ENCODE measurements around the gene NR2F6. TPM values are rescaled to one million over a fixed set of nuclear protein-coding genes. Genes with fewer than 3 reads are reported as not detected.

The NR2F6 gene
- total RNA-seq, 4 donors from 2014 or later: 57.2 to 119 (median 83.6) TPM

GRCh38 chr19:17235300-17235970, 10.3 kb downstream of the NR2F6 start:
- intact Hi-C loops (cut with DNase I; ENCODE audit: low total_unique reads): no loop called here
- no peak for TF ChIP-seq POLR2A (IDR thresholded peaks at IDR 0.05)
- no peak for TF ChIP-seq CTCF (IDR thresholded peaks at IDR 0.05)
- WGBS, 2 donors: 30 to 37% methylated on average over 7 to 18 of the region's 80 CpGs
- no peak for DNase-seq (ENCODE audit: low spot score in 2 of 2)
- H3K4me3 ChIP-seq (ENCODE audit: low read depth, poor library complexity, severe bottlenecking): no peak overlapping the region

GRCh38 chr19:17234911-17235299, 10.8 kb downstream of the NR2F6 start:
- 23 to 35% methylated on average over 10 to 11 of the region's 11 CpGs for WGBS, 2 donors
- no peak overlapping the region for H3K4me3 ChIP-seq (ENCODE audit: low read depth, poor library complexity, severe bottlenecking)
- no peak for TF ChIP-seq CTCF (IDR thresholded peaks at IDR 0.05)
- no peak for TF ChIP-seq POLR2A (IDR thresholded peaks at IDR 0.05)
- intact Hi-C loops (cut with DNase I; ENCODE audit: low total_unique reads): no loop called here
- DNase-seq (ENCODE audit: low spot score in 2 of 2): no peak

GRCh38 chr19:17232258-17232657, 13.5 kb downstream of the NR2F6 start:
- TF ChIP-seq POLR2A (IDR thresholded peaks at IDR 0.05) (no peak), CTCF (IDR thresholded peaks at IDR 0.05) (no peak)
- 89 to 94% methylated on average over 25 of the region's 25 CpGs for whole genome bisulfite sequencing, 2 donors
- intact Hi-C loops (cut with DNase I; ENCODE audit: low total_unique reads): no loop called here
- no peak for DNase-seq (ENCODE audit: low spot score in 2 of 2)
- H3K4me3 ChIP-seq (ENCODE audit: low read depth, poor library complexity, severe bottlenecking): no peak overlapping the region

- DNase-seq (ENCODE audit: low spot score in 2 of 2): peak in 1 of 2 donors; percentile 82
- intact Hi-C loops (cut with DNase I; ENCODE audit: low total_unique reads): no loop called here
- 96 to 100% methylated on average over 3 of the region's 3 CpGs for WGBS, 2 donors
- no peak overlapping the region for H3K4me3 ChIP-seq (ENCODE audit: low read depth, poor library complexity, severe bottlenecking)
- no peak for TF ChIP-seq POLR2A (IDR thresholded peaks at IDR 0.05)
- TF ChIP-seq CTCF (IDR thresholded peaks at IDR 0.05): no peak
These were observed 15.8 kb downstream of the NR2F6 start for GRCh38 chr19:17229890-17230289.

GRCh38 chr19:17227798-17228367, 17.8 kb downstream of the NR2F6 start:
- intact Hi-C loops (cut with DNase I; ENCODE audit: low total_unique reads): no loop called here
- DNase-seq (ENCODE audit: low spot score in 2 of 2): no peak
- TF ChIP-seq CTCF (IDR thresholded peaks at IDR 0.05) (no peak), POLR2A (IDR thresholded peaks at IDR 0.05) (no peak)
- no peak overlapping the region for H3K4me3 ChIP-seq (ENCODE audit: low read depth, poor library complexity, severe bottlenecking)
- 79 to 83% methylated on average over 13 of the region's 13 CpGs for whole genome bisulfite sequencing, 2 donors

All from lower leg skin (tissue), 4 donors.